ENCODE measurements around the gene DDX1. TPM values are rescaled to one million over a fixed set of nuclear protein-coding genes. Genes with fewer than 3 reads are reported as not detected.
A peak's percentile ranks its signal among the peaks of the same experiment; 100 is the strongest.
"Not testable (repeated sequence)": the region's sequence is repeated elsewhere in the genome, so short reads cannot be mapped to it uniquely, and the experiment has no call there.

DDX1 gene
- polyA plus RNA-seq (2013, experiment 1 of 2), result 92.2 TPM
- 94.3 TPM for polyA plus RNA-seq (2013, experiment 2 of 2)

GRCh38 chr2:15591692-15592463 lies at the start of gene DDX1:
TSS of gene DDX1 (plus strand) at chr2:15591868. CDS start at chr2:15591934, 66 bp downstream.
- peak within 1 kb of the TSS; percentile 77 for H2BK120ac ChIP-seq (ENCODE audit: low read depth, low read length)
- peaks cover 7% of the 10 kb centered on the region for H3K79me1 ChIP-seq (replicated peaks; ENCODE audit: low read length, poor library complexity, severe bottlenecking)
- H2BK5ac ChIP-seq (ENCODE audit: low read depth, low read length, poor library complexity, severe bottlenecking), result peak within 1 kb of the TSS; percentile 57
- peak within 1 kb of the TSS; percentile 92 for H2AFZ ChIP-seq (ENCODE audit: low read depth, low read length)
- H3K4ac ChIP-seq (ENCODE audit: low read depth in 1 of 2, low read length in 2 of 2), result peak within 1 kb of the TSS; percentile 95 to 96
- peak within 1 kb of the TSS; percentile 88 for H4K91ac ChIP-seq (ENCODE audit: low read length)
- peak within 1 kb of the TSS; percentile 88 for H3K27ac ChIP-seq (ENCODE audit: low read length, poor library complexity, severe bottlenecking)
- H3K4me1 ChIP-seq (ENCODE audit: control insufficient read depth, insufficient read depth, low read depth, low read length), result peaks cover 4% of the 10 kb centered on the region
- peak within 1 kb of the TSS; percentile 73 for H3K4me2 ChIP-seq (ENCODE audit: low read length, poor library complexity, severe bottlenecking)
- peak within 1 kb of the TSS; percentile 95 for H4K8ac ChIP-seq (ENCODE audit: low read length)
- DNase-seq, result peak; percentile 88
- no peaks in the 10 kb centered on the region for H3K27me3 ChIP-seq (ENCODE audit: control insufficient read depth in 1 of 2, insufficient read depth in 1 of 2, low read length in 2 of 2)
- under 1% methylated on average over 64 of the region's 68 CpGs for WGBS
- H3K4me3 ChIP-seq (ENCODE audit: insufficient read depth in 1 of 2, low read depth in 1 of 2, low read length in 2 of 2), result peak within 1 kb of the TSS; percentile 86 to 98
- H3K23ac ChIP-seq (ENCODE audit: low read length in 2 of 2), result peak within 1 kb of the TSS in 1 of 2 experiments; percentile 81
- H3K14ac ChIP-seq (ENCODE audit: low read length in 2 of 2), result peak within 1 kb of the TSS; percentile 19 to 94
- no peak within 1 kb of the TSS for H2BK15ac ChIP-seq (ENCODE audit: low read depth, poor library complexity, severe bottlenecking)
- H3K9ac ChIP-seq (ENCODE audit: low read length), result peak within 1 kb of the TSS; percentile 99
- H2AK5ac ChIP-seq (ENCODE audit: low read length, severe bottlenecking), result no peak within 1 kb of the TSS
- no peaks in the 10 kb centered on the region for H3K9me3 ChIP-seq (ENCODE audit: control insufficient read depth, low read length)
- peaks cover 3 to 24% of the 10 kb centered on the region in 2 experiments for H3K36me3 ChIP-seq (ENCODE audit: control insufficient read depth in 1 of 2, insufficient read depth in 2 of 2, low read depth in 1 of 2, low read length in 2 of 2)
- H2BK12ac ChIP-seq (ENCODE audit: low read length in 2 of 2), result peak within 1 kb of the TSS in 1 of 2 experiments; percentile 49
- H3K18ac ChIP-seq (ENCODE audit: low read depth in 1 of 2, low read length in 2 of 2), result peak within 1 kb of the TSS; percentile 97

GRCh38 chr2:15542269-15542668 lies 49.4 kb upstream of the DDX1 start:
- not testable (repeated sequence) for H3K9ac ChIP-seq (ENCODE audit: low read length); H3K4me1 ChIP-seq (ENCODE audit: control insufficient read depth, insufficient read depth, low read depth, low read length); H3K18ac ChIP-seq (ENCODE audit: low read depth in 1 of 2, low read length in 2 of 2); H3K9me3 ChIP-seq (ENCODE audit: control insufficient read depth, low read length); H3K4me3 ChIP-seq (ENCODE audit: insufficient read depth in 1 of 2, low read depth in 1 of 2, low read length in 2 of 2); H2BK120ac ChIP-seq (ENCODE audit: low read depth, low read length); H2BK5ac ChIP-seq (ENCODE audit: low read depth, low read length, poor library complexity, severe bottlenecking); H2AFZ ChIP-seq (ENCODE audit: low read depth, low read length); H4K8ac ChIP-seq (ENCODE audit: low read length); H3K4ac ChIP-seq (ENCODE audit: low read depth in 1 of 2, low read length in 2 of 2); H3K23ac ChIP-seq (ENCODE audit: low read length in 2 of 2); DNase-seq; H2BK15ac ChIP-seq (ENCODE audit: low read depth, poor library complexity, severe bottlenecking); H2BK12ac ChIP-seq (ENCODE audit: low read length in 2 of 2); H2AK5ac ChIP-seq (ENCODE audit: low read length, severe bottlenecking); H3K27me3 ChIP-seq (ENCODE audit: control insufficient read depth in 1 of 2, insufficient read depth in 1 of 2, low read length in 2 of 2); H4K91ac ChIP-seq (ENCODE audit: low read length); H3K14ac ChIP-seq (ENCODE audit: low read length in 2 of 2); H3K4me2 ChIP-seq (ENCODE audit: low read length, poor library complexity, severe bottlenecking); H3K27ac ChIP-seq (ENCODE audit: low read length, poor library complexity, severe bottlenecking)
- Histone ChIP-seq H3K79me1 (replicated peaks; ENCODE audit: low read length, poor library complexity, severe bottlenecking) (peaks cover 19% of the 10 kb centered on the region), H3K36me3 (ENCODE audit: control insufficient read depth in 1 of 2, insufficient read depth in 2 of 2, low read depth in 1 of 2, low read length in 2 of 2) (peaks cover 0 to 22% of the 10 kb centered on the region in 2 experiments)
- no CpG with 5 or more reads among the region's 6 CpGs for WGBS

GRCh38 chr2:15543053-15543452 lies 48.6 kb upstream of the DDX1 start:
- Histone ChIP-seq H3K4me2 (ENCODE audit: low read length, poor library complexity, severe bottlenecking) (no peak overlapping the region), H3K18ac (ENCODE audit: low read depth in 1 of 2, low read length in 2 of 2) (no peak overlapping the region), H3K27ac (ENCODE audit: low read length, poor library complexity, severe bottlenecking) (no peak overlapping the region), H3K4me1 (ENCODE audit: control insufficient read depth, insufficient read depth, low read depth, low read length) (no peaks in the 10 kb centered on the region), H4K8ac (ENCODE audit: low read length) (no peak overlapping the region), H2BK15ac (ENCODE audit: low read depth, poor library complexity, severe bottlenecking) (no peak overlapping the region), H2BK12ac (ENCODE audit: low read length in 2 of 2) (no peak overlapping the region), H3K27me3 (ENCODE audit: control insufficient read depth in 1 of 2, insufficient read depth in 1 of 2, low read length in 2 of 2) (no peaks in the 10 kb centered on the region), H2AFZ (ENCODE audit: low read depth, low read length) (no peak overlapping the region), H3K79me1 (replicated peaks; ENCODE audit: low read length, poor library complexity, severe bottlenecking) (peaks cover 19% of the 10 kb centered on the region), H2BK120ac (ENCODE audit: low read depth, low read length) (no peak overlapping the region), H3K4me3 (ENCODE audit: insufficient read depth in 1 of 2, low read depth in 1 of 2, low read length in 2 of 2) (no peak overlapping the region), H3K36me3 (ENCODE audit: control insufficient read depth in 1 of 2, insufficient read depth in 2 of 2, low read depth in 1 of 2, low read length in 2 of 2) (peaks cover 0 to 21% of the 10 kb centered on the region in 2 experiments), H3K9ac (ENCODE audit: low read length) (no peak overlapping the region), H3K4ac (ENCODE audit: low read depth in 1 of 2, low read length in 2 of 2) (no peak overlapping the region), H3K14ac (ENCODE audit: low read length in 2 of 2) (no peak overlapping the region), H3K23ac (ENCODE audit: low read length in 2 of 2) (no peak overlapping the region), H2BK5ac (ENCODE audit: low read depth, low read length, poor library complexity, severe bottlenecking) (no peak overlapping the region), H3K9me3 (ENCODE audit: control insufficient read depth, low read length) (no peaks in the 10 kb centered on the region), H4K91ac (ENCODE audit: low read length) (no peak overlapping the region), H2AK5ac (ENCODE audit: low read length, severe bottlenecking) (no peak overlapping the region)
- no peak for DNase-seq
- over 99% methylated on average over 3 of the region's 3 CpGs for WGBS

GRCh38 chr2:15543541-15543940 lies 48.1 kb upstream of the DDX1 start:
- Histone ChIP-seq H3K4me2 (ENCODE audit: low read length, poor library complexity, severe bottlenecking) (no peak overlapping the region), H3K9me3 (ENCODE audit: control insufficient read depth, low read length) (no peaks in the 10 kb centered on the region), H3K4me3 (ENCODE audit: insufficient read depth in 1 of 2, low read depth in 1 of 2, low read length in 2 of 2) (no peak overlapping the region), H2BK120ac (ENCODE audit: low read depth, low read length) (no peak overlapping the region), H2BK5ac (ENCODE audit: low read depth, low read length, poor library complexity, severe bottlenecking) (no peak overlapping the region), H3K27ac (ENCODE audit: low read length, poor library complexity, severe bottlenecking) (no peak overlapping the region), H3K4me1 (ENCODE audit: control insufficient read depth, insufficient read depth, low read depth, low read length) (no peaks in the 10 kb centered on the region), H4K8ac (ENCODE audit: low read length) (no peak overlapping the region), H2AFZ (ENCODE audit: low read depth, low read length) (no peak overlapping the region), H2AK5ac (ENCODE audit: low read length, severe bottlenecking) (no peak overlapping the region), H3K79me1 (replicated peaks; ENCODE audit: low read length, poor library complexity, severe bottlenecking) (peaks cover 19% of the 10 kb centered on the region), H3K23ac (ENCODE audit: low read length in 2 of 2) (no peak overlapping the region), H3K18ac (ENCODE audit: low read depth in 1 of 2, low read length in 2 of 2) (no peak overlapping the region), H3K9ac (ENCODE audit: low read length) (no peak overlapping the region), H3K36me3 (ENCODE audit: control insufficient read depth in 1 of 2, insufficient read depth in 2 of 2, low read depth in 1 of 2, low read length in 2 of 2) (peaks cover 2 to 24% of the 10 kb centered on the region in 2 experiments), H2BK15ac (ENCODE audit: low read depth, poor library complexity, severe bottlenecking) (no peak overlapping the region), H4K91ac (ENCODE audit: low read length) (no peak overlapping the region), H3K4ac (ENCODE audit: low read depth in 1 of 2, low read length in 2 of 2) (no peak overlapping the region), H3K27me3 (ENCODE audit: control insufficient read depth in 1 of 2, insufficient read depth in 1 of 2, low read length in 2 of 2) (no peaks in the 10 kb centered on the region), H3K14ac (ENCODE audit: low read length in 2 of 2) (no peak overlapping the region), H2BK12ac (ENCODE audit: low read length in 2 of 2) (no peak overlapping the region)
- 100% methylated on average over 3 of the region's 6 CpGs for WGBS
- DNase-seq, result no peak
